ENCODE data around the gene DNAJC27. TPM values are rescaled to one million over a fixed set of nuclear protein-coding genes. Genes with fewer than 3 reads are reported as not detected.

Gene DNAJC27
- total and polyA plus RNA-seq, 2 experiments from 2014 or later, result 7.4 to 11.3 TPM

GRCh38 chr2:24957221-24957620 lies 14.5 kb downstream of the DNAJC27 start:
- Histone ChIP-seq H3K27me3 (no peaks in the 10 kb centered on the region), H3K27ac (no peak overlapping the region), H3K4me1 (ENCODE audit: low read depth) (no peaks in the 10 kb centered on the region), H3K9me3 (ENCODE audit: low read depth) (no peaks in the 10 kb centered on the region), H3K36me3 (peaks cover 49% of the 10 kb centered on the region), H3K4me3 (no peak overlapping the region)
- DNase-seq (ENCODE audit: low read depth in 1 of 2, low spot score in 1 of 2), result no peak
- TF ChIP-seq CTCF (IDR thresholded peaks at IDR 0.05; ENCODE audit: low read depth, low read length), result no peak

GRCh38 chr2:24955921-24956320 lies 15.8 kb downstream of the DNAJC27 start:
- Histone ChIP-seq H3K9me3 (ENCODE audit: low read depth) (no peaks in the 10 kb centered on the region), H3K4me1 (ENCODE audit: low read depth) (no peaks in the 10 kb centered on the region), H3K36me3 (peaks cover 48% of the 10 kb centered on the region), H3K4me3 (no peak overlapping the region), H3K27me3 (no peaks in the 10 kb centered on the region), H3K27ac (no peak overlapping the region)
- TF ChIP-seq CTCF (IDR thresholded peaks at IDR 0.05; ENCODE audit: low read depth, low read length), result no peak
- DNase-seq (ENCODE audit: low read depth in 1 of 2, low spot score in 1 of 2), result no peak

GRCh38 chr2:24955232-24955631 lies 16.5 kb downstream of the DNAJC27 start:
- H3K27me3 ChIP-seq, result no peaks in the 10 kb centered on the region
- H3K9me3 ChIP-seq (ENCODE audit: low read depth), result no peaks in the 10 kb centered on the region
- DNase-seq (ENCODE audit: low read depth in 1 of 2, low spot score in 1 of 2), result no peak
- H3K4me3 ChIP-seq, result no peak overlapping the region
- no peak for TF ChIP-seq CTCF (IDR thresholded peaks at IDR 0.05; ENCODE audit: low read depth, low read length)
- peaks cover 49% of the 10 kb centered on the region for H3K36me3 ChIP-seq
- H3K27ac ChIP-seq, result no peak overlapping the region
- no peaks in the 10 kb centered on the region for H3K4me1 ChIP-seq (ENCODE audit: low read depth)

- no peak for TF ChIP-seq CTCF (IDR thresholded peaks at IDR 0.05; ENCODE audit: low read depth, low read length)
- Histone ChIP-seq H3K36me3 (peaks cover 32% of the 10 kb centered on the region), H3K9me3 (ENCODE audit: low read depth) (no peaks in the 10 kb centered on the region), H3K27me3 (no peaks in the 10 kb centered on the region), H3K4me3 (no peak overlapping the region), H3K27ac (no peak overlapping the region), H3K4me1 (ENCODE audit: low read depth) (no peaks in the 10 kb centered on the region)
- no peak for DNase-seq (ENCODE audit: low read depth in 1 of 2, low spot score in 1 of 2)
These were observed 21.7 kb downstream of the DNAJC27 start for GRCh38 chr2:24950102-24950501.

- peak overlapping the region; percentile 4 for H3K27ac ChIP-seq
- DNase-seq (ENCODE audit: low read depth in 1 of 2, low spot score in 1 of 2), result no peak
- no peak for TF ChIP-seq CTCF (IDR thresholded peaks at IDR 0.05; ENCODE audit: low read depth, low read length)
- H3K4me1 ChIP-seq (ENCODE audit: low read depth), result no peaks in the 10 kb centered on the region
- no peaks in the 10 kb centered on the region for H3K9me3 ChIP-seq (ENCODE audit: low read depth)
- H3K36me3 ChIP-seq, result peaks cover 30% of the 10 kb centered on the region
- H3K4me3 ChIP-seq, result no peak overlapping the region
- no peaks in the 10 kb centered on the region for H3K27me3 ChIP-seq
These were observed 23.2 kb downstream of the DNAJC27 start for GRCh38 chr2:24948506-24948905.

All from cardiac muscle cell (in vitro differentiated cells and primary cell).